ENCODE measurements around the gene PDXK. TPM values are rescaled to one million over a fixed set of nuclear protein-coding genes. Genes with fewer than 3 reads are reported as not detected.

Gene PDXK
- total RNA-seq, 2 donors from 2014 or later, result 33.7 to 68.9 TPM

- Histone ChIP-seq H3K9me3 (no peaks in the 10 kb centered on the region), H3K36me3 (replicated peaks in 1 of 2; ENCODE audit: insufficient read depth in 1 of 2, low read depth in 2 of 2) (no peaks in the 10 kb centered on the region), H3K27ac (no peak overlapping the region), H3K27me3 (no peaks in the 10 kb centered on the region), H3K4me1 (peaks cover 25% of the 10 kb centered on the region), H3K4me3 (no peak overlapping the region)
- no peak for DNase-seq
- no peak for ATAC-seq
- TF ChIP-seq POLR2A (IDR thresholded peaks at IDR 0.05) (no peak), CTCF (IDR thresholded peaks at IDR 0.05) (no peak)
- WGBS, 2 donors, result 76% methylated on average over 15 of the region's 15 CpGs; no CpG with 5 or more reads in 1 of the 2 donors
- intact Hi-C loops (cut with DNase I), result no loop called here
Observed at GRCh38 chr21:43767498-43767983, 48.6 kb downstream of the PDXK start.

- H3K9me3 ChIP-seq, result no peaks in the 10 kb centered on the region
- DNase-seq, result peak in 3 of 4 donors; percentile 61 to 66 (median 64)
- 44 to 50% methylated on average over 26 to 34 of the region's 34 CpGs for WGBS, 2 donors
- peak; percentile 58 for ATAC-seq
- H3K36me3 ChIP-seq (replicated peaks in 1 of 2; ENCODE audit: insufficient read depth in 1 of 2, low read depth in 2 of 2), result no peaks in the 10 kb centered on the region
- TF ChIP-seq POLR2A (IDR thresholded peaks at IDR 0.05) (no peak), CTCF (IDR thresholded peaks at IDR 0.05) (no peak)
- no peak overlapping the region for H3K27ac ChIP-seq
- no peak overlapping the region for H3K4me3 ChIP-seq
- H3K4me1 ChIP-seq, result peaks cover 21% of the 10 kb centered on the region
- H3K27me3 ChIP-seq, result no peaks in the 10 kb centered on the region
- intact Hi-C loops (cut with DNase I), result no loop called here
Observed at GRCh38 chr21:43767984-43768867, 49.3 kb downstream of the PDXK start.

GRCh38 chr21:43768868-43769167 lies 49.9 kb downstream of the PDXK start:
- no peak for DNase-seq
- peaks cover 21% of the 10 kb centered on the region for H3K4me1 ChIP-seq
- 59 to 65% methylated on average over 8 of the region's 8 CpGs for WGBS, 2 donors
- peaks cover 0 to 2% of the 10 kb centered on the region in 2 donors for H3K36me3 ChIP-seq (replicated peaks in 1 of 2; ENCODE audit: insufficient read depth in 1 of 2, low read depth in 2 of 2)
- no peaks in the 10 kb centered on the region for H3K27me3 ChIP-seq
- no peak for TF ChIP-seq POLR2A (IDR thresholded peaks at IDR 0.05)
- no peak for TF ChIP-seq CTCF (IDR thresholded peaks at IDR 0.05)
- intact Hi-C loops (cut with DNase I), result no loop called here
- no peak overlapping the region for H3K27ac ChIP-seq
- H3K9me3 ChIP-seq, result no peaks in the 10 kb centered on the region
- no peak for ATAC-seq
- H3K4me3 ChIP-seq, result no peak overlapping the region

GRCh38 chr21:43769325-43769958 lies 50.5 kb downstream of the PDXK start:
- TF ChIP-seq POLR2A (IDR thresholded peaks at IDR 0.05) (no peak), CTCF (IDR thresholded peaks at IDR 0.05) (no peak)
- H3K27me3 ChIP-seq, result no peaks in the 10 kb centered on the region
- H3K4me3 ChIP-seq, result no peak overlapping the region
- 89 to 100% methylated on average over 3 to 11 of the region's 11 CpGs for WGBS, 2 donors
- ATAC-seq, result no peak
- no peaks in the 10 kb centered on the region for H3K9me3 ChIP-seq
- intact Hi-C loops (cut with DNase I), result no loop called here
- peaks cover 0 to 2% of the 10 kb centered on the region in 2 donors for H3K36me3 ChIP-seq (replicated peaks in 1 of 2; ENCODE audit: insufficient read depth in 1 of 2, low read depth in 2 of 2)
- no peak for DNase-seq
- H3K27ac ChIP-seq, result no peak overlapping the region
- peaks cover 21% of the 10 kb centered on the region for H3K4me1 ChIP-seq

Data from body of pancreas (tissue), 4 donors.